Cardiac septum (tissue), 1 donor: ENCODE measurements around the gene FBXL7. TPM values are rescaled to one million over a fixed set of nuclear protein-coding genes. Genes with fewer than 3 reads are reported as not detected.

Source experiments
- DNase-seq: peaks from one replicate; pipeline ENCODE4 v3.0.0-alpha.2; 2020; ENCODE audit warnings: low spot score
- intact Hi-C: fragments of 100-400 bp; cut with DNase I; formaldehyde crosslinking; loops from one replicate; pipeline ENCODE4 v1.14.0; 2022
- total RNA-seq: library from RNA; stranded (reverse); fragmentation: NEBNext Ultra II Directional; extraction: Animal tissue kit (Norgen Biotek cat#: 25700); gene quantifications from one replicate; pipeline ENCODE4 v1.2.1, GENCODE V29; 2021
- donor health status: DM: no; HTN: no; CAD: no.

The FBXL7 gene
- total RNA-seq, 1 donor from 2014 or later: 26.2 TPM

DNA sequence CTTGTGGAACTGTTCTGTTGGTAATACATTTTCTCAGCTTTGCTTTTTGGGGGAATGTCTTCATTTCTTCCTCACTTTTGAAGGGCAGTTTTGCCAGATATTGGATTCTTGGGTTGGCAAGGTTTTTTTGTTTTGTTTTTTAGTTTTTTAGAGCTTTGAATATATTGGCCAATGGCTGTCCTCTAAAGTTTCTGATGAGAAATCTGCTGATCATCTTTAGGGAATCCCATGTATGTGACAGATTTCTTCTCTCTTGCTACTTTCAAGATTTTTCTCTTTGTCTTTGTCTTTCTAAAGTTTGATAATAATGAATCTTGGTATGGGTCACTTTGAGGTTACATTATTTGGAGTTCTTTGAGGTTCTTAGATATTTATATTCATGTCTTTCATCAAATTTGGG, 227.4 kb downstream of the FBXL7 start:
- no peak for DNase-seq
- intact Hi-C loops: no loop called here

DNA sequence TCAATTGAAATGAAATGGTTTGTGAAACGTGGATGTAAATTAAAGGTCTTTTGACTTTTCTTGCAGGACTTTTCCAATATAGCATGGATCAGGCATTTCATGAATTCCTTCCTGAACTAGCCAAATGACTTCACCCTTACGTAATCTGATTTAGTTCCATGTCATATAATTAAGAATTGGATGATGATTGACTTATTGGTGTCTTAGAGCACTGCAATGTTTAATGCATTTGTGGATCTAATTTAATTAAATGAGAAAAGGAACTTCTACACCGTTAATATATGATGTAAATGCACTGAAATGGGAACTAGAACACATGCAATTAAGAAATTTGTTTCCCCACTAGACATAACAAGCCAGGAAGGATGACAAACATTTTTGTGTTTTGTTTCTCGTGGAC, 228.8 kb downstream of the FBXL7 start:
- intact Hi-C loops: no loop called here
- no peak for DNase-seq

- peak; percentile 76 for DNase-seq
- intact Hi-C loops: no loop called here
These were observed 231.7 kb downstream of the FBXL7 start for GRCh38 chr5:15731699-15732098.

- intact Hi-C loops: no loop called here
These were observed 234.1 kb downstream of the FBXL7 start for GRCh38 chr5:15734058-15734457.

DNA sequence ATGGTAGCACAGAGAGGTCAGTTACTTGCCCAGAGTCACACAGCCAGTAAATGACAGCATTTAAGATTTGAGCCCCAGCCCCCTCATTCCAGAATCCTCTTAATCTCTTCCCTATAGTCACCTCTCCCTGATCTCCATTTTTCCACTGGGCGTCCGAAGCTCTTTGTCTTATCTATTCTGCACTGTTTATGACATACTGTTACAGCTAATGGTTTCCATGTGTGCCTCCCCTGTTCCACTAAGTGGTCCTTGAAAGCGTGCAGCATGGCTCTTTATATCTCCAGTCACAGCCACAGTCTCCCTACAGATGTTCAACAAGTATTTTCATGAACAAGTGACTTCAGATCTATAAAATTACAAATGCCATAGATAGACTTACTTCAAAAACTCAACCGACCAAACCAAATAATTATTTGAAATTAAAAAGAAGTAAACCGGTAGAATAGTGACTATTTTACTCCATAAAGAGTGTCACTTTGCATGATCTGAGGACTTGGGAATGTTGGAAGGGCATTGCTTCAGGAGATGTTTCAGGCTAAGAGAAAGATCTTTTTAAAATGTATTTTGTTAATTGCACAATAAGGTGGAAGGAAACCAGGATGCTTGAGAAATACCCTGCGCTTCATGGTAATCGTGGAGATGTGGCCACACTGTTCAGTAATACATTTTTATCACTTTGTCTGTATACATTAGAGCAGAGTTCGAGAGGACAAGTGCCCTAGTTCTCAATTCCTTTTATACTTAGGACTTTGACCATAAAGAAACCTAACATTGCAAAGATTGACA, 237.2 kb downstream of the FBXL7 start:
- intact Hi-C loops: no loop called here
- DNase-seq: no peak

More at GRCh38 chr5:15734058-15734457, 234.1 kb downstream of the FBXL7 start:
- no peak for DNase-seq

GRCh38 chr5:15737871-15738664, 238.1 kb downstream of the FBXL7 start:
- DNase-seq: no peak
- intact Hi-C loops: no loop called here

GRCh38 chr5:15740383-15740782, 240.4 kb downstream of the FBXL7 start:
- DNase-seq: no peak
- intact Hi-C loops: no loop called here

DNA sequence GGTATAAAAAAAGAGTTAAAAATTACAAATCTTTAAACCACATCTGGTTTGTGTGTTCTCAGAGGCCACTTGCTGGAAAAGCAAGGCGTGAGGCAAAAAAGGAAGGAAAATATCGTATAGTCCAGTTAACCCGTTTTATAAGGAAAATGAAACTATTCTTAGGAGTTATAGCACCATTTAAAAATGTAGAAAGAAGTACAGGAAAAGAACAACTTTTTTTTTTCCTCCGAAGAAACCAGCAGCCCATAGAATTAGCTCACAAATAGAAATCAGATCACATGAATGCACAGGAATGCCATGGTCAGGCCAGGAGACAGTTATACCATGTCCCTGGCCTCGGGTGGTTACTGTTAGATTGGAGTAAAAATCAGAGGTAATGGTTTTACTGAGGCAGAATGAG, 241.6 kb downstream of the FBXL7 start:
- intact Hi-C loops: no loop called here
- DNase-seq: no peak

DNA sequence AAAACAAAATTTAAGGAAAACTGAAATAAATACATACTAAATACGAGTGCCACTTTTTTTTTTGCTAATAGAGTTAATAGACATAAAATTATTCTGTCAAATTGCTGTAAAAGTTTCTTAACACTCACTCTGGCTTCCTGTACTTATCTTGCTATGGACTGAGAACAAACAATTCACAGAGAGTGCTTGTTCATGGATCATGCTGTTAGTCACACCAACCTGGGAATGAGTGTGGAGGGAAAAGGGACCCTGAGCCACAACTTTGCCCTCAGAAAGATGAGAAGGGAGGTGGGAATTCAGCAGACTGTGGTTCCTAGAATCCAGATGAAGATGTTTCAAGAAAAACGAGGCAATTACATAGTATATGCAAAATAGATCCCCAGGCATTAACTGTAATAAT, 246.9 kb downstream of the FBXL7 start:
- DNase-seq: no peak
- intact Hi-C loops: no loop called here

GRCh38 chr5:15748266-15748665, 248.3 kb downstream of the FBXL7 start:
- intact Hi-C loops: no loop called here
- DNase-seq: no peak

DNA sequence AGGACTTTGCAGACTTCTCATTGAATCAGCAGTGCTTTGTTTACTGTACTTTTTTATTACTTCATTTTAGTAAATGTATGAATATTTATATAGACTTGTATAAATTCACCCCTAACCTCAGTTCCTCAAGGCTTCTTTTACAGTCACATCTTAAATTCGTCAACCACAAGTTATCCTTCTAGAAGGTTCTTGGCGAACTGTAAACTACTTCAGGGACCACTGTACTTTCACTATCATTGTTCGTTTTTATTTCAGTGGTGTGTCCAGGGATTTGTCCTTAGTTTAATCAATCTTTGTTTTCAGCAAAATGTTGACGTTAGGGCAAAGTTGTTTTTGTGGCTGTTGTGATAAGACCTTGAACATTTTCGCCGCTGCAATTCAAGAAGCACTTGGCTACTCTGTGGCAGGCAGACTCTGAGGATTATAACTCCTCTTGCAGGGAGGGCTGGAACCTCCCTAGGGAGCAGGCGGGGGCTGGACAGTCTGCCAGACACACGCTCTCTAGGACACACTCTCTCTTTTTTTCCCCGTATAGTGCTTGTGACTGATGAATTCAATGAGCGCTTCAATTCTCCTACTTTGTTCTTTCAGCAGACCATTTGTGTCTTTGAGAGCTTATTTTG, 252.8 kb downstream of the FBXL7 start:
- intact Hi-C loops: no loop called here
- peak; percentile 82 for DNase-seq

- no peak for DNase-seq
- intact Hi-C loops: no loop called here
These were observed 253.8 kb downstream of the FBXL7 start for GRCh38 chr5:15753752-15754151.

- intact Hi-C loops: no loop called here
- no peak for DNase-seq
These were observed 257.1 kb downstream of the FBXL7 start for GRCh38 chr5:15757103-15757502.

DNA sequence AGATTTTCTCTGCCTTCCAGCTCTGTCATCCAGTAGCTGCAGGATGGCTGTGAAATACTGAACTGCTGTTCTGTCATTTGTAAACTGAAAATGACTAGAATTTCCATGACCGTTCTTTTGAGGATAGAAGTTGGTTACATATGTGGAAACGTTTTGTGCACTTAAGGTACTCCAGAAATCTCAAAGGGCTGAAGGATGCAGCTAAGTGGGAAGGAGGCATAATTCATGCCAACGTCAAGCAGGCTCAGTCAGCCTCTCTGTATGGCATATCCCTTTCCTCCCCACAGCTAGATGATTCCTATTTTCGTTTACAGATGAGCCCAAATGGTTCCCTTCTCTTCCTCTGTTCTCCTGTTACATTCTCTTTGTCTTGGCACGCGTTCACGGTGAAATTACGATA, 257.6 kb downstream of the FBXL7 start:
- intact Hi-C loops: no loop called here
- no peak for DNase-seq

GRCh38 chr5:15762668-15763067, 262.7 kb downstream of the FBXL7 start:
- intact Hi-C loops: no loop called here
- DNase-seq: no peak

DNA sequence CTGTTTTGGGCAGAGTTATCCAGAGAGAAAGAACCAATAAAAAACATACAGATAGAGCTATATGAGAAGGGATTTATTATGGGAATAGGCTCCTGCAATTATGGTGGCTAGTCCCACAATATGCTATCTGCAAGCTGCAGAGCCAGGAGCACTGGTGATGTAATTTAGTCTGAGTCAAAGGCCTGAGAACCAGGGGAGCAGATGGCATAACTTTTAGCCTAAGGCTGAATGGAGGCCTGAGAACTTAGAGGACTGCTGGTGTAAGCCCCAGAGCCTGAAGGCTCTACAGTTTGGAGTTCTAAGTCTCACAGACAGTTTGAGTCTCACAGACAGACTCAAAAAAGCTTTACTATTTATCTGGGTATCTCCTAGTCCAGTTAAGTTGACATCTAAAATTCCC, 263.8 kb downstream of the FBXL7 start:
- no peak for DNase-seq
- intact Hi-C loops: no loop called here

GRCh38 chr5:15768936-15769335, 269.0 kb downstream of the FBXL7 start:
- no peak for DNase-seq
- intact Hi-C loops: no loop called here

GRCh38 chr5:15772131-15772530, 272.2 kb downstream of the FBXL7 start:
- intact Hi-C loops: no loop called here
- no peak for DNase-seq

DNA sequence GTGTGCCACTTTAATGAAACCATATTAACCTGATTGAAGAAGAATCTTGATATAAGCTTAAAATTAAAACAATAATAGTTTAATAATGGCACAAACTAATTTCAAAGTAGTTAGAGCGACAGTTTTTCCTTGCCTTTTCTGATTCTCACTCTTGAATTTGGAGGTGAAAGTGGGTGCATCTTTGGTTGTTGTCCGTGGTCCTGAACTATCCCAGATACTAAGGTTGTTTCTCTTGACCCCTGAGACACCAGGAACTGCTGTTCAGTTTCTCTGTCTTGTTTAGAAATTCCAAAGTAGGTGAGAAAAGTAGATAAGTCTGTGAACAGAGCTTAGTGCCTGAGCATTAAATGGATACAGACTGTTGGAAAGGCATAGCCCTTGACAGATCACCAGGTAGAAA, 274.7 kb downstream of the FBXL7 start:
- intact Hi-C loops: no loop called here
- no peak for DNase-seq

DNA sequence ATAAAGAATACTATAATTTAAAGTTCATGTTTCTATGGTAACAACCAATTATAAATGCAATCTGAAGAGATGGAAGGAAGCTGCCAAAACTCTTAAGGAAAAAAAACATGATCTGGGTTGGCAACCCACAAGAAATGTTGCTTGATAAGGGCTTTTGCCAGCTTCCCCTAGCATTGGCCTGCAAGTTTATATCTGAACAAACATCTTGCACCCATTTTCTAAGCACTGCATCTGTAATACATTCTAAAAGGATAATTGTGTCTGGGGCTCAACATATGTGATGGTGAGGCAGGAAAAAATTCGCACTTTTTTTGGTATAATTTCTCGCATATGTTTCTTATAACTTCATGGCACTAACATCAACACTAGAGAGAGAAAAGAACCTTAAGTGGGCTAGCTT, 276.4 kb downstream of the FBXL7 start:
- no peak for DNase-seq
- intact Hi-C loops: no loop called here

- intact Hi-C loops: loop anchor here (5.0 kb wide), 1 partner anchor 96 kb away; no protein-coding TSS in a partner anchor
- DNase-seq: no peak
These were observed 283.8 kb downstream of the FBXL7 start for GRCh38 chr5:15783734-15784133.
